ENCODE data around the gene LBX1.

DNA sequence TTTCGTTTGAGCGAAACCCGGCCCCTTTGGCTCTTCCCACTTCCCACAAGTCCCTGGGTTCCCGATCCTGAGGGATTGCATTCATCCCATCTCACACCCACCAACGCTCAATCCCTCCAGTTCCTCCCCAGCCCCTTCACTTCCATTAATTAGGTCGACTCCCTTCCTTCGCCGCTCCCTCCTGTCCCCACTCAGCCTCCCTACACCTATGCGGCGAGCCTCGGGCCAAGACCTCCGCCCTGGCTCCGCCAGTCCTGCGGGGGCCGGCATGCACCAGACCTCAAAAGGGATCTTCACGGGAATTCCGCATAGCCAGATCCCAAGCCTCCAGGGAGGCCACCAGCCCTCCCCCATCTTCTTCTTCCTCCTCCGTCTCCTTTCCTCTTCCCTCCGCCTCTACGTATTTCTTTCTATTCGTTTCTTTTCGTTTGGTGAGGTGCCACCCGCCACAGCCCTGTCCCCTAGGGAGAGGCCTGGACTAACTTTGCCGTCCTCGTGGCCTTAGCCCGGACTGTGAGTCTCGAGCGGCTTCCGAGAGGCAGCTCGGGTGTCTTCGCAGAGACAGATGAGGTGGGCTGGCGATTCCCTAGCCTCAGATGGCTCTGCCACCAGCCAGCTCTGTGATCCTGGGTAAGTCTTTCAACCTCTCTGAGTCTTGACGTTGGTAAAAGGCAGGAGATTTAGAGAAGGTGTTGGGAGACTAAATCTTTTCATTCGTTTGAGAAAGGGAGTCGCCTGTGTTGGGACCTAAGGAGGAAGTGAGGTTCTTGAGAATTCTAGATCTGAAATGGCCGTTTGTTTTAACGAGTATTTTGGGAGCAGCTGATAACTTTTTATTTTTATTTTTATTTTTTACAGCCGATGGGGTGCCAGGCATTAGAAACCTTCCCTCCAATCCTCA, 8.1 kb upstream of the LBX1 start:
- TF ChIP-seq, protein P1, sequence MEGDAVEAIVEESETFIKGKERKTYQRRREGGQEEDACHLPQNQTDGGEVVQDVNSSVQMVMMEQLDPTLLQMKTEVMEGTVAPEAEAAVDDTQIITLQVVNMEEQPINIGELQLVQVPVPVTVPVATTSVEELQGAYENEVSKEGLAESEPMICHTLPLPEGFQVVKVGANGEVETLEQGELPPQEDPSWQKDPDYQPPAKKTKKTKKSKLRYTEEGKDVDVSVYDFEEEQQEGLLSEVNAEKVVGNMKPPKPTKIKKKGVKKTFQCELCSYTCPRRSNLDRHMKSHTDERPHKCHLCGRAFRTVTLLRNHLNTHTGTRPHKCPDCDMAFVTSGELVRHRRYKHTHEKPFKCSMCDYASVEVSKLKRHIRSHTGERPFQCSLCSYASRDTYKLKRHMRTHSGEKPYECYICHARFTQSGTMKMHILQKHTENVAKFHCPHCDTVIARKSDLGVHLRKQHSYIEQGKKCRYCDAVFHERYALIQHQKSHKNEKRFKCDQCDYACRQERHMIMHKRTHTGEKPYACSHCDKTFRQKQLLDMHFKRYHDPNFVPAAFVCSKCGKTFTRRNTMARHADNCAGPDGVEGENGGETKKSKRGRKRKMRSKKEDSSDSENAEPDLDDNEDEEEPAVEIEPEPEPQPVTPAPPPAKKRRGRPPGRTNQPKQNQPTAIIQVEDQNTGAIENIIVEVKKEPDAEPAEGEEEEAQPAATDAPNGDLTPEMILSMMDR (IDR thresholded peaks at IDR 0.05): no peak
- TF ChIP-seq POLR2AphosphoS5 (IDR thresholded peaks at IDR 0.05; ENCODE audit: insufficient read depth in 1 of 2, low read depth in 1 of 2) (peak in 1 of 2 donors; percentile 17), POLR2A (IDR thresholded peaks at IDR 0.05) (no peak)

Data from vagina (tissue), 2 donors.